ENCODE measurements around the gene HSD17B2.

- TF ChIP-seq CTCF (IDR thresholded peaks at IDR 0.05) (no peak), EP300 (IDR thresholded peaks at IDR 0.05) (no peak), POLR2A (IDR thresholded peaks at IDR 0.05; ENCODE audit: low read depth) (no peak)
Observed at GRCh38 chr16:82082097-82082496, 47.0 kb downstream of the HSD17B2 start.

All from esophagus muscularis mucosa (tissue), 4 donors.